ENCODE results near the gene ARHGAP12.

- TF ChIP-seq CTCF (IDR thresholded peaks at IDR 0.05; ENCODE audit: poor library complexity, severe bottlenecking): no peak
- TF ChIP-seq POLR2AphosphoS5 (IDR thresholded peaks at IDR 0.05): no peak
- no peak for TF ChIP-seq EP300 (conservative IDR thresholded peaks at IDR 0.05; ENCODE audit: poor library complexity, severe bottlenecking)
- TF ChIP-seq EZH2 (IDR thresholded peaks at IDR 0.05; ENCODE audit: borderline replicate concordance, insufficient read depth, low read length, poor library complexity, severe bottlenecking): no peak
Observed at GRCh38 chr10:31958856-31959255, 30.2 kb upstream of the ARHGAP12 start.

All from neural cell (in vitro differentiated cells).